ENCODE measurements around the gene CPVL.

GRCh38 chr7:29109358-29109757, 37.0 kb downstream of the CPVL start:
- TF ChIP-seq FOXA1 (IDR thresholded peaks at IDR 0.05) (no peak), SP1 (IDR thresholded peaks at IDR 0.05) (no peak), RAD21 (IDR thresholded peaks at IDR 0.05) (no peak), CTCF (IDR thresholded peaks at IDR 0.05; ENCODE audit: low read depth, low read length, missing input control) (no peak), MAX (IDR thresholded peaks at IDR 0.05) (no peak), ATF3 (IDR thresholded peaks at IDR 0.05) (no peak), EGR1 (IDR thresholded peaks at IDR 0.05; ENCODE audit: low read depth in 2 of 2) (no peak), REST (IDR thresholded peaks at IDR 0.05) (no peak)
